Thymus (tissue), 11 donors: ENCODE data around the gene SLX9. TPM values are rescaled to one million over a fixed set of nuclear protein-coding genes. Genes with fewer than 3 reads are reported as not detected.
A peak's percentile ranks its signal among the peaks of the same experiment; 100 is the strongest.

ENCODE experiments used
- DNase-seq, 9 donors: peaks; one replicate each; pipeline ENCODE4 v3.0.0-alpha.2; 2013; ENCODE audit warnings: low spot score in 9 of 9, low read depth in 6 of 9, missing footprints in 1 of 9
- H3K27ac ChIP-seq, 2 donors: one replicate each; pipeline ENCODE4 v1.5.1; 2013; ENCODE audit warnings: control low read depth in 1 of 2, low read depth in 1 of 2, low read length in 1 of 2, mild to moderate bottlenecking in 1 of 2, moderate library complexity in 1 of 2
- H3K27me3 ChIP-seq, 2 donors: one replicate each; pipeline ENCODE4 v1.5.1; 2013; ENCODE audit warnings: low read length in 1 of 2; ENCODE audit not compliant: control insufficient read depth in 2 of 2, insufficient read depth in 1 of 2
- H3K36me3 ChIP-seq, 2 donors: one replicate each; pipeline ENCODE4 v1.5.1; 2013; ENCODE audit warnings: low read length in 1 of 2, mild to moderate bottlenecking in 1 of 2, moderate library complexity in 1 of 2; ENCODE audit not compliant: control insufficient read depth in 2 of 2, insufficient read depth in 2 of 2
- H3K4me1 ChIP-seq, 2 donors: one replicate each; pipeline ENCODE4 v1.5.1; 2013; ENCODE audit warnings: low read length in 2 of 2; ENCODE audit not compliant: control insufficient read depth in 2 of 2, insufficient read depth in 2 of 2
- H3K4me3 ChIP-seq, 2 donors: one replicate each; pipeline ENCODE4 v1.5.1; 2013; ENCODE audit warnings: low read length in 2 of 2, control low read depth in 1 of 2, mild to moderate bottlenecking in 1 of 2
- H3K9me3 ChIP-seq, 2 donors: one replicate each; pipeline ENCODE4 v1.5.1; 2013; ENCODE audit warnings: low read length in 1 of 2, mild to moderate bottlenecking in 1 of 2; ENCODE audit not compliant: control insufficient read depth in 2 of 2, insufficient read depth in 1 of 2
- WGBS: extraction: QIAGEN DNeasy Blood & Tissue Kit; methylation state at CpG from one replicate; pipeline ENCODE4 v1.1.7; 2013; 5-methylcytosine and 5-hydroxymethylcytosine counted together
- polyA plus RNA-seq: library from polyadenylated mRNA; stranded (reverse); fragments of 200-250 nt; gene quantifications from one replicate; pipeline ENCODE4 v1.2.3, GENCODE V29; 2013
- total RNA-seq: library from RNA; stranded (reverse); fragments of 120-200 nt; gene quantifications from one replicate; pipeline ENCODE4 v1.2.4, GENCODE V29; 2013
- donor health status: healthy.

Gene SLX9
- total and polyA plus RNA-seq, 2 donors = 28.4 to 29.0 TPM

DNA sequence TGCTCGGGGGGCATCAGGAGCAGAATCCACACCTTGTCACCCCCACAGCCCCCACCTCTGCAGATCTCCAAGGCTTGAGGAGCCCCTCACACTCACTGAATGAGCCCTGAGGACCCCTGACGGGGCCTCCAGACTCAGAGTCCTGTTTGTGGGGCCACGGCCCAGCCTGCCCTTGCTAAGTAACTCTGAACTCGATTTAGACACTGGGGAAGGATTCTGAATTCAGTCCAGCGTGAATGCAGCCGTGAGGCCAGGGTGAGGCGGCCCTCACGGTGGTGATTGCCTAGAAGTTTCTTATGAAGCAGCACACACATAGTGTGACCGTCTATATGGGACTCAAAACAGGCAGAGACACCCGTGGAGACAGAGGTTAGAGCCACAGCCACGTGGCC, 75.6 kb downstream of the SLX9 start:
- Histone ChIP-seq H3K27me3 (peaks cover 42 to 77% of the 10 kb centered on the region in 2 donors), H3K4me1 (peaks cover 0 to 9% of the 10 kb centered on the region in 2 donors), H3K4me3 (no peak overlapping the region), H3K36me3 (no peaks in the 10 kb centered on the region), H3K9me3 (no peaks in the 10 kb centered on the region), H3K27ac (no peak overlapping the region)
- 86% methylated on average over 11 of the region's 11 CpGs for WGBS
- no peak for DNase-seq

DNA sequence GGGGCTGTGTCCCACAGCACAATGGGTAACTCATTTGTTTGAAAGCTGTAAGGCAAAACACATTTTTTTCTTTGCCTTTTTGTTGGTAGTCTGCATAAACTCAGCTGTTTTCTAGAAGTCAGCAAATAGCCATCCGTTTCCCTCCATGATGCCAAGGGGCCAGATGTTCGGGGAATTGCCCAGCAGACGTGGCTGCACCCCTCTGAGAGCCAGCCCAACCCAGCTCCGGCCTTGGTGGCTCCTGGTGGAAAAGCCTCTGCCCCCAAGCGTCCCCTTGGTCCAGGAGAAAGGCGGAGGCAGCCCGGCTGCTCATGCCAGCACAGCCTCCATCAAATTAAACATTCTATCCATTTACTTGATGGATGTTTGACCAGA, 76.2 kb downstream of the SLX9 start:
- 92% methylated on average over 7 of the region's 7 CpGs for WGBS
- H3K4me3 ChIP-seq = no peak overlapping the region
- H3K4me1 ChIP-seq = peaks cover 0 to 9% of the 10 kb centered on the region in 2 donors
- DNase-seq = no peak
- no peaks in the 10 kb centered on the region for H3K36me3 ChIP-seq
- H3K27ac ChIP-seq = no peak overlapping the region
- peaks cover 42 to 80% of the 10 kb centered on the region in 2 donors for H3K27me3 ChIP-seq
- no peaks in the 10 kb centered on the region for H3K9me3 ChIP-seq

DNA sequence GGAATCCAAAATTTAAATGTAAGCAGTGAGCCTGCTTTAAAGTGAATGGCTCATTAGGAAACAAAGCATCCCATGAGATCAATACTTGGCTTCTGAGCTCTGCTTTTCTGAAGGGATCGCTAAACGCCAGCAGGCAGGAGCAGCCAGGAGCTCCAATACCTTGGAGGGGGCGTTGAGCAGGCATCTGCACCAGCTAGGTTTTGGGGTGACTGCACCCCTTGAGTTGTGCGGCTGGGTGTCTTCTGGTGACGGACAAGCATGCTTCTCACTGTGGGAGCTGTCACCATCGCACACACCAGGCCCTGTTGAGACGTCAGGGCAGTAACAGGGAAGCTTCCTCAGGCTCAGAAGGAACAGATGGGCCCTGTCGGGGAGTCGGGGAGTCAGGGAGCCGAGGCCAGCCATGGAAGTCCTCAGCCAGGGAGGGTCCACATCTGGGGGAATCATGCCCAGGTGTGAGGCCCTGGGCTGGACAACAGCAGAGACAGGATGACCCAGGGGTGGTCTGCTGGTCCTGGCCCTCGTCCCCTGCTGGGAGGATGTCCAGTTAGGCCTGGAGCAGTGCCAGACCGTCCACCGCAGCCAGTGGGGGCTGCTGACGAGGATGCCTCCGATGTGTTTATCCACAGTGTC, 76.7 kb downstream of the SLX9 start:
- no peak for DNase-seq
- H3K36me3 ChIP-seq = no peaks in the 10 kb centered on the region
- H3K27ac ChIP-seq = no peak overlapping the region
- H3K4me1 ChIP-seq = peaks cover 0 to 9% of the 10 kb centered on the region in 2 donors
- no peak overlapping the region for H3K4me3 ChIP-seq
- no peaks in the 10 kb centered on the region for H3K9me3 ChIP-seq
- 90% methylated on average over 15 of the region's 15 CpGs for WGBS
- peaks cover 42 to 82% of the 10 kb centered on the region in 2 donors for H3K27me3 ChIP-seq

DNA sequence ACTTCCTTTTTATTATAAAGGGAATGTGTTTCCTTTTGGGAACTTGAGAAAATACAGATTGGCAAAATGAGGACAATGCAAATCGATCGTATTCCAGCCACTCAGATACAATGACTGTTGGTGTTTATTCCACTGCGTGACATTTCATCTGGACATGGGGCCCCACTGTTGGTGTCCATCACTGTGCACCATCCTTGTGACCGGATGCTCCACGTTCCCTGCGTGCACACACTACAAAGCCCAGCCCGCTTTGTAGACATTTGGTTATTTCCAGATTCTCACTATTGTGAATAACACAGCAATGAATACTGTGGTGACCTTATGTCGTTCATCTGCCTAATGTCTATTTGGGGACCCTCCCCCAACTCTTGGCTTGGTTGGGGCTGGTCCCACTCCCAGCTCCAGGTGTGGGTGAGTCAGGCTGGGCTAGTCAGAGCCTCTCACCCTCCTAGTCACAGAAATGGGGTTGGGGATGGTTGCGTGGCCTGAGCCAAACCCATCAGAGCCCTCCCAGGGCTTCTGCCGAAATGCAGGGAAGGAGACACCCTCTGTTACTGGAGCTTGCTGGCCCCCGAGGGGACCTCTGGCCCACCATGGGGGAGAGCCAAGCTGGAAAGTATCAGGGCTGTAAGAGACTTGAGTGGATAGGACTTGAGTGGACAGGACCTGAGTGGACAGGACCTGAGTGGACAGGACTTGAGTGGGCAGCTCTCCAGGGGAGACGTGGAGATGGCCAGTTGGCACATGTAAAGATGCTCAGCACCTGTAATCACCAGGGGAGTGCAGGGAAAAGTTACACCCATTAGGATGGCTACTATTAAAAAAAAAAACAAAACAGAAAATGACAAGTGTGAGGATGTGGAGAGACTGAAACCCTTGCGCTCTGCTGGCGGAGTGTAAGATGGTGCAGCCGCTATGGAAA, 77.5 kb downstream of the SLX9 start:
- H3K9me3 ChIP-seq = no peaks in the 10 kb centered on the region
- H3K4me3 ChIP-seq = no peak overlapping the region
- no peak overlapping the region for H3K27ac ChIP-seq
- 94% methylated on average over 15 of the region's 15 CpGs for WGBS
- no peaks in the 10 kb centered on the region for H3K36me3 ChIP-seq
- H3K27me3 ChIP-seq = peaks cover 42 to 82% of the 10 kb centered on the region in 2 donors
- peaks cover 0 to 9% of the 10 kb centered on the region in 2 donors for H3K4me1 ChIP-seq
- no peak for DNase-seq

DNA sequence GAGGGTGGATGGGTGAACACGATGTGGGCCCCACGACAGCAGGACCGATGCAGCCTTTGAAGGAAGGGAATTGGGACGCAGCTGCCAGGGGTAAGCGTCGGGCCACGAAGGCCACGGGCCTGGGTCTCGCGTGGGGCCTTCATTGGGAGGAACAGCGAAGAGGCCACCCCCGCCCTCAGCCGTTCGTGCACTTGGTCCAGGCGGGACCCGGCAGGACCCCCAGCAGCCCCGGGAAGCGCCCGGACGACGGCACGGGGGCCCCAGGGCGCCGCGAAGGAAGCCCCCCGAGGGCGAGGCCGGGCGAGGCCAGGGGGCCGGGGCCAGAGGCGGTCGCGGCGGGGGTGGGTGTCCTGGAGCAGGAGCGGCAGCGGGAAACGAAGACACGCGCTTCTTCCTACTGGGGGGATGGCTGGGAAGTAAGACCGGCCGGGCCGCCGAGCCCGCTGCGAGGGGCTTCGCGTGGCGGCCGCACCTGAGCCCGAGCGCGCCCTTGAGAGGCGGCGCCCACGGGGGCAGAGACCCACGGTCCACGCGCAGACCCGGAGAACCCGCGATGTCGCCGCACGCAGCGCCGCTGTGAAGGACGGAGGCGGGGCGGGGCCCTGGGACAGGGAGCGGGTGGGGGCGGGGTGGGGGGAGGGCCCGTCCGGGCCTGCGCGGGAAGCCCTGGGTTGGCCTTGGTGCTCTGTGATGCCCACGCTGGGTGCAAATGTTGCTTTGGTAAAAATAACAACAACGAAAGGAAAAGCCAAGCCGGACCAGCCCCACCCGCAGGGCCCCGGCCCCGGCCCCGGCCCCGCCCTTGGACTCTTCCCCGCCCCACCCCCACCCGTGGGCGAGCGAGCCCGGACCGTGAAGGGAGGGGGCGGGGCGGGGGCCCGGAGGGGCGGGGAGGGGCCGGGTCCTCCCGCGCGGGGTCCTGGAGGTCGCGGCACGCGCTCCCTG, 78.6 kb downstream of the SLX9 start:
- no peak for DNase-seq
- Histone ChIP-seq H3K27me3 (peaks cover 42 to 81% of the 10 kb centered on the region in 2 donors), H3K36me3 (no peaks in the 10 kb centered on the region), H3K27ac (no peak overlapping the region), H3K9me3 (peaks cover 0 to 1% of the 10 kb centered on the region in 2 donors), H3K4me1 (peaks cover 0 to 6% of the 10 kb centered on the region in 2 donors), H3K4me3 (peak overlapping the region in 1 of 2 donors; percentile 30)
- 9% methylated on average over 99 of the region's 101 CpGs for WGBS

DNA sequence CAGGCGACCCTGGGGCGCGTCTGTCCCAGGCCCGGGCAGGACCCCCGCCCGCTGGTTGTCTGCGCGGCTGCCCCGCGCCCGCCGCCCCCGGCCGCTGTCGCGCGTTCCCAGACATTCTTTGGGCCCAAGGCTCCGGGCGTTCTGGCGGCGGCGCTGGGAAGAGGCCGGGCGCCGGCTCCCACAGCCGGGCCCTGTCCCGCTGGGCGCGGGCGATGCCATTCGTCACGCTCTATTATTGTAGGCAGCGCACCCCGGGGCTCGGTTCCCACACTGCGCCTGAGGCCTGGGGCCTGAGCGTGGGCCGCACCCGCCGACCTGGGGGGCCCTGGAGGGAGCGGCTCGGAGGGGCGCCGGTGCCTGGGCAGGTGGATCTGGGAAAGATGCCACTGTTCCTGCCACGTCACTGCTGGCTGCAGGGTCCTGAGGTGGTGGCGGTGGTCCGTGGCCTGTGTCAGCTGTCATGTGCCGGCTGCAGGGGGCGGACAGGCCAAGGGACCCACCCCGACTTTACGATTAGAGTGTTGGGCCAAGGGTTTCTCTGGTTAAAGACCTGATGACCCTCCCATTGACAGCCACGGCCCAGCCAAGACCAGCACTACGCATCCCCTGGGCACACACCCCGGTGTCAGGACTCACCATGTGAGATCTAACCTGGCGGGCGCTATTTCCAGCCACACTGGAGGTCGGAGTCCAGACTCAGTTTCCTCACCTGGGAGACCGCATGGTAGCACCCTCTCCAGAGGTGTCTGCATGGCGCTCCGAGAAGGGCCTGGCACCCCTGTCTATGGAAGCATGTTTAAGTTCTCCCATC, 79.5 kb downstream of the SLX9 start:
- Histone ChIP-seq H3K9me3 (peaks cover 0 to 1% of the 10 kb centered on the region in 2 donors), H3K36me3 (no peaks in the 10 kb centered on the region), H3K27me3 (peaks cover 42 to 81% of the 10 kb centered on the region in 2 donors), H3K4me3 (peak overlapping the region in 1 of 2 donors; percentile 30), H3K4me1 (peaks cover 0 to 4% of the 10 kb centered on the region in 2 donors), H3K27ac (no peak overlapping the region)
- 45% methylated on average over 60 of the region's 60 CpGs for WGBS
- DNase-seq = no peak

DNA sequence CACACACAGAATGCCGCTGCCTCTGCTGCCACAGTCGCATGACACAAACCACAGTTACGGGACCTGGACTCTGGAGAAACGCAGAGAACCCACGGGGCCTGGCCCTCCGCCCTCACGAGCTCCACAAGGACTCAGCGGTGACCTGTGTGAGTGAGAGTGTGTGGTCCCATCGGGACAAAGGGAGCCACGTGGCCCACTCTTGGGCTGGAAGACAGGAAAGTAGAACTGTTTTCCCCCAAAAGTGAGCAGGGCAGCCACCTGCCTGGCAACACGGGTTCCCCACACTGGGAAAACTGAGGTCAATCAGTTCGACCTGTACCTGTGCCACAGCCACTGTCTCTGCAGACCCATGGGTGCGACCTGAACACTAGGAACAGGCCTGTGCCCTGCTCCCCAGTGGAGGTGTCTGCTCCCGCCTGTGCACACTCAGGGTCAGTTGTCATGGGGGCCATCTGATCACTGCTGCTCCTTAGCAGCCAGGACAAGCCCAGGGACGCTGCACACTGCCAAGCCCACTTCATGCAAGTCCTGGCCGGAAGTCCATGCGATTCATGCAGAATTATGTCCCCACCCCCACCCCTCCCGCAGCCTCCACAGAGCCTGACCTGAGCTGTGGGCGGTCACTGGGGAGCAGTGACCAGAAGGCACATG, 80.2 kb downstream of the SLX9 start:
- Histone ChIP-seq H3K4me1 (no peaks in the 10 kb centered on the region), H3K4me3 (no peak overlapping the region), H3K27me3 (peaks cover 42 to 74% of the 10 kb centered on the region in 2 donors), H3K27ac (no peak overlapping the region), H3K36me3 (no peaks in the 10 kb centered on the region), H3K9me3 (peaks cover 0 to 1% of the 10 kb centered on the region in 2 donors)
- DNase-seq = no peak
- 87% methylated on average over 19 of the region's 19 CpGs for WGBS
